OCI-LY7 (cell line): ENCODE measurements around the gene CDCA8. TPM values are rescaled to one million over a fixed set of nuclear protein-coding genes. Genes with fewer than 3 reads are reported as not detected.
"Not testable (repeated sequence)": the region's sequence is repeated elsewhere in the genome, so short reads cannot be mapped to it uniquely, and the experiment has no call there.

ENCODE experiments used
- BruUV-seq: library from RNA; stranded (reverse); fragments of 400-500 nt; replicated peaks from 2 replicates; lab custom pipeline; 2021; lab: Mats Ljungman, UMichigan
- CTCF ChIA-PET: fragments of 300-600 bp; sonication (Branson Sonifier 250); formaldehyde crosslinking; loops from one replicate; lab custom pipeline; 2022; ENCODE audit warnings: antibody characterized with exemption; ENCODE audit not compliant: unreplicated experiment; lab: Charles Lee
- POLR2A ChIA-PET: fragments of 300-600 bp; sonication (Branson Sonifier 250); formaldehyde crosslinking; loops from one replicate; lab custom pipeline; 2022; ENCODE audit warnings: antibody characterized with exemption; lab: Charles Lee
- DNase-seq: peaks from one replicate; pipeline ENCODE4 v3.0.0-alpha.2; 2015; ENCODE audit warnings: low spot score
- H2AFZ ChIP-seq: fragments of 200-600 bp; sonication (generic), shearing (Covaris generic); 2 replicates; pipeline ENCODE4 v1.6.1; 2014; ENCODE audit warnings: mild to moderate bottlenecking, antibody characterized with exemption, low read length, moderate library complexity
- H3K27ac ChIP-seq: fragments of 200-600 bp; sonication (generic); 2 replicates; pipeline ENCODE4 v1.5.1; 2014; ENCODE audit warnings: mixed run types, low read depth, mild to moderate bottlenecking, moderate library complexity, low read length, inconsistent platforms; ENCODE audit not compliant: poor library complexity, severe bottlenecking
- H3K36me3 ChIP-seq: fragments of 200-600 bp; sonication (generic); 2 replicates; pipeline ENCODE4 v1.6.1; 2014; ENCODE audit warnings: mild to moderate bottlenecking, antibody characterized with exemption, low read length, moderate library complexity, mixed read lengths; ENCODE audit not compliant: insufficient read depth
- H3K4me1 ChIP-seq: fragments of 200-600 bp; sonication (generic); 2 replicates; pipeline ENCODE4 v1.5.1; 2014; ENCODE audit warnings: mild to moderate bottlenecking, low read length; ENCODE audit not compliant: insufficient read depth, poor library complexity, severe bottlenecking
- H3K4me2 ChIP-seq: fragments of 200-600 bp; sonication (generic); 2 replicates; pipeline ENCODE4 v1.6.1; 2014; ENCODE audit warnings: mild to moderate bottlenecking, low read length
- H3K4me3 ChIP-seq: fragments of 200-600 bp; sonication (generic); 2 replicates; pipeline ENCODE4 v1.5.1; 2014; ENCODE audit warnings: mild to moderate bottlenecking, low read depth, low read length; ENCODE audit not compliant: poor library complexity, severe bottlenecking
- H3K79me2 ChIP-seq: fragments of 200-600 bp; sonication (generic); 2 replicates; pipeline ENCODE4 v1.6.1; 2016; ENCODE audit warnings: low read depth, mild to moderate bottlenecking, low read length, moderate library complexity, mixed read lengths; ENCODE audit not compliant: insufficient read depth
- H3K9me2 ChIP-seq: fragments of 200-600 bp; sonication (generic); 2 replicates; pipeline ENCODE4 v1.6.1; 2016; ENCODE audit warnings: mild to moderate bottlenecking, low read length, mixed read lengths; ENCODE audit not compliant: insufficient read depth
- H3K9me3 ChIP-seq: fragments of 200-600 bp; sonication (generic); 2 replicates; pipeline ENCODE4 v1.6.1; 2014; ENCODE audit warnings: mild to moderate bottlenecking, mixed run types, low read length, mixed read lengths
- H4K20me1 ChIP-seq: fragments of 200-600 bp; sonication (generic); 2 replicates; pipeline ENCODE4 v1.6.1; 2014; ENCODE audit warnings: mild to moderate bottlenecking, antibody characterized with exemption, low read length, moderate library complexity, mixed read lengths; ENCODE audit not compliant: insufficient read depth
- EZH2phosphoT487 ChIP-seq: fragments of 200-600 bp; sonication (generic); IDR thresholded peaks from 2 replicates; pipeline ENCODE4 v1.6.1; 2018; ENCODE audit warnings: low read depth, borderline replicate concordance, mild to moderate bottlenecking, mixed run types, antibody characterized with exemption, low read length, moderate library complexity, mixed read lengths
- intact Hi-C: fragments of 100-400 bp; cut with micrococcal nuclease; formaldehyde crosslinking; loops from one replicate; pipeline ENCODE4 v1.10.0; 2022; ENCODE audit not compliant: unreplicated experiment
- total RNA-seq, 2 experiments: library from RNA; depleted of rRNA in 1 of 2; stranded (reverse); fragments of >200 nt in 1 of 2; shearing (Covaris generic) in 1 of 2; gene quantifications; 2 replicates each; pipeline ENCODE4 v1.2.3, GENCODE V29; 2014 to 2022
- TF ChIP-seq, protein P1 (sequence below): fragments of 200-600 bp; sonication (generic); conservative IDR thresholded peaks from 2 replicates; pipeline ENCODE4 v1.5.1; 2014; ENCODE audit warnings: mild to moderate bottlenecking, antibody characterized with exemption, low read length, moderate library complexity, mixed read lengths

The CDCA8 gene
- total RNA-seq, 2 experiments from 2014 or later, result 60.0 to 111 TPM

DNA sequence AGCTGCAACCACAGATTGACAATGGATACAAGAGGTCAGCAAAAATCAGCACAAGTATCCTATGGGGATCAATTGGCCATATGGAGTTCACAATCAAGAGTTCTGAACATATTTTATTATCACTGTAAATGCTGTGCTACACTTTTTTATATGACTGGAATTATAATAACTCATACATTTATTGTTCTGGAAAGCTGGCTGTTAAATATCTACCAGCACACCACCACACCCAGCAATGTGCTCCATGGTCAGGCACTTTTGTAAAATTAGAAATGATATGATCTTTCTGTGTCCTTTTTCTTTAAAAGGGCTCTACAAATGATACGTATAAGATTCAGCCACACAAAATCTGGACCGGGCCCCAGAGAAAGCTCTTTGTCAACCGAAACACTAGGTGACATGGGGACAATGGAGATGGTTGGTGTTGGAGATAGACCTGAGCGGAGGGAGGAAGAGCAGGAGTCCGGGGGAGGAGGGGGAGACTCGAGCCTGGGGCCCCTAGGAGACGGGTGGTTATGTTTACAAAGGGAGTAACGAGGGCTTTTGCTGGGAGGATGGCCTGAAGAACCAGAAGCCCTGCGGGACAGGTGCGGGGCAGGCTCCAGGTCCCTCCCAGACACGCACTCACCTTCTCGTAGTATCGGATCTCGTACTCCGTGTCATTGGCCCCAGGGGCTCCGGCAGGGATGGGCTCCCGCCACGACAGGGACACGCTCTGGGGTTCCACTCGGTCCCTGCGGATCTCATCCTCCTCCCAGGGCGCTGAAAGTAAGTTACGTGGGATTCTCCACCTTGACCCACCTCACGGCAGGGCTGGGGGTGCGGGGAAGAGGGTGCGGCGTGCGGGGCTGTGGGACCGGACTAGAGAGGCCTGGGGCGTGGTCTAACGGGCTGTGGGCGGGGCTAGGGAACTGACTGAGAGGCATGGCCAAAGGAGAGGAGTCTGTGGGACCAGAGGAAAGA is 42.6 kb downstream of the CDCA8 start:
- POLR2A ChIA-PET, result interaction anchor here (0.6 kb wide), 1 partner anchor 315 kb away, joined by 3 read pairs; no protein-coding TSS in a partner anchor
- Histone ChIP-seq H3K36me3 (no peaks in the 10 kb centered on the region), H4K20me1 (no peaks in the 10 kb centered on the region), H3K4me1 (no peaks in the 10 kb centered on the region), H3K4me2 (no peak overlapping the region), H3K4me3 (no peak overlapping the region), H3K9me2 (no peaks in the 10 kb centered on the region), H3K27ac (no peak overlapping the region), H3K9me3 (no peaks in the 10 kb centered on the region), H2AFZ (no peak overlapping the region), H3K79me2 (no peaks in the 10 kb centered on the region)
- CTCF ChIA-PET, result no interaction called here
- DNase-seq, result no peak
- intact Hi-C loops, result no loop called here
- no TSS peak for BruUV-seq
- TF ChIP-seq, protein P1, sequence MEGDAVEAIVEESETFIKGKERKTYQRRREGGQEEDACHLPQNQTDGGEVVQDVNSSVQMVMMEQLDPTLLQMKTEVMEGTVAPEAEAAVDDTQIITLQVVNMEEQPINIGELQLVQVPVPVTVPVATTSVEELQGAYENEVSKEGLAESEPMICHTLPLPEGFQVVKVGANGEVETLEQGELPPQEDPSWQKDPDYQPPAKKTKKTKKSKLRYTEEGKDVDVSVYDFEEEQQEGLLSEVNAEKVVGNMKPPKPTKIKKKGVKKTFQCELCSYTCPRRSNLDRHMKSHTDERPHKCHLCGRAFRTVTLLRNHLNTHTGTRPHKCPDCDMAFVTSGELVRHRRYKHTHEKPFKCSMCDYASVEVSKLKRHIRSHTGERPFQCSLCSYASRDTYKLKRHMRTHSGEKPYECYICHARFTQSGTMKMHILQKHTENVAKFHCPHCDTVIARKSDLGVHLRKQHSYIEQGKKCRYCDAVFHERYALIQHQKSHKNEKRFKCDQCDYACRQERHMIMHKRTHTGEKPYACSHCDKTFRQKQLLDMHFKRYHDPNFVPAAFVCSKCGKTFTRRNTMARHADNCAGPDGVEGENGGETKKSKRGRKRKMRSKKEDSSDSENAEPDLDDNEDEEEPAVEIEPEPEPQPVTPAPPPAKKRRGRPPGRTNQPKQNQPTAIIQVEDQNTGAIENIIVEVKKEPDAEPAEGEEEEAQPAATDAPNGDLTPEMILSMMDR, result no peak
- TF ChIP-seq EZH2phosphoT487, result no peak

DNA sequence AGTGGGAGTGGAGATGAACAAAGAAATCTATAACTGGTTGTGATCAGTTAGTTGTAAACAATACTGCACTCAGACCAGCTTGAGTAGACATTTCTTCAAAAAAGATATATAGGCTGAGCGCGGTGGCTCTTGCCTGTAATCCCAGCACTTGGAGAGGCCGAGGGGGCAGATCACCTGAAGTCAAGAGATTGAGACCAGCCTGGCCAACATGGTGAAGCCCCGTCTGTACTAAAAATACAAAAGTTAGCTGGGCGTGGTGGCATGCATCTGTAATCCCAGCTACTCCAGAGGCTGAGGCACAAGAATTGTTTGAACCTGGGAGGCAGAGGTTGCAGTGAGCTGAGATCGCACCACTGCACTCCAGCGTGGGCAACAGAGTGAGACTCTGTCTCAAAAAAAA is 45.7 kb downstream of the CDCA8 start:
- H3K36me3 ChIP-seq, H3K4me3 ChIP-seq, H3K4me1 ChIP-seq, DNase-seq, H3K27ac ChIP-seq, H3K79me2 ChIP-seq, H3K9me2 ChIP-seq, BruUV-seq, intact Hi-C loops, H4K20me1 ChIP-seq, H3K4me2 ChIP-seq, H3K9me3 ChIP-seq, H2AFZ ChIP-seq, POLR2A ChIA-PET, CTCF ChIA-PET: not testable (repeated sequence)

DNA sequence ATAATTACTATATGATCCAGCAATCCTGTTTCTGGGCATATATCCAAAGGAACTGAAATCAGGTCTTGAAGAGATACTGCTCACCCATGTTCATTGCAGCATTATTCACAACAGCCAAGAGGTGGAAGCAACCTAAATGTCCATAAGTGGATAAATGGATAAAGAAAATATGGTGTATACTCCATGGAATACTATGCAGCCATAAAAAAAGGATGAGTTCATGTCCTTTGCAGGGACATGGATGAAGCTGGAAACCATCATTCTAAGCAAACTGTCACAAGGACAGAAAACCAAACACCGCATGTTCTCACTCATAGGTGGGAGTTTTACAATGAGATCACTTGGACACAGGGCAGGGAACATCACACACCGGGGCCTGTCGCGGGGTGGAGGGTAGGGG is 46.3 kb downstream of the CDCA8 start:
- H3K4me2 ChIP-seq, BruUV-seq, intact Hi-C loops, H3K36me3 ChIP-seq, H3K79me2 ChIP-seq, H3K4me1 ChIP-seq, POLR2A ChIA-PET, H2AFZ ChIP-seq, H3K9me3 ChIP-seq, H3K27ac ChIP-seq, H3K4me3 ChIP-seq, H3K9me2 ChIP-seq, CTCF ChIA-PET, DNase-seq, H4K20me1 ChIP-seq: not testable (repeated sequence)
